HEK293 (cell line): Measurements from ENCODE around the gene SLC6A2.

Experiments
- CTCF ChIA-PET: fragments of 350-600 bp; formaldehyde crosslinking; extraction: SDS; loops from one replicate; lab custom pipeline; 2021; ENCODE audit warnings: antibody characterized with exemption; lab: Yijun Ruan, JAX
- POLR2A ChIA-PET: fragments of 300-600 bp; formaldehyde crosslinking; extraction: SDS; loops from one replicate; lab custom pipeline; 2020; ENCODE audit warnings: antibody characterized with exemption, inconsistent platforms; lab: Yijun Ruan, JAX
- H3K27ac ChIP-seq: fragments of 200-500 bp; sonication (Bioruptor generic); 2 replicates; pipeline ENCODE4 v1.5.1; 2014; ENCODE audit warnings: low read depth, low read length, control low read depth, inconsistent platforms; ENCODE audit errors: extremely low read depth
- H3K36me3 ChIP-seq, 2 experiments: fragments of 200-500 bp in 1 of 2; sonication (Bioruptor generic) in 1 of 2; 1 replicate in 1 of 2; 2 replicates in 1 of 2; pipeline ENCODE4 v1.5.1; 2014 to 2017; ENCODE audit warnings: inconsistent platforms in 2 of 2, low read length in 2 of 2; ENCODE audit not compliant: control insufficient read depth in 2 of 2, insufficient read depth in 1 of 2
- H3K4me1 ChIP-seq: fragments of 200-500 bp; sonication (Bioruptor generic); 2 replicates; pipeline ENCODE4 v1.5.1; 2014; ENCODE audit warnings: mild to moderate bottlenecking, low read length, inconsistent platforms; ENCODE audit not compliant: control insufficient read depth, insufficient read depth
- H3K4me3 ChIP-seq: 2 replicates; pipeline ENCODE4 v1.5.1; 2011; ENCODE audit warnings: low read depth, mild to moderate bottlenecking, control low read depth, low read length, moderate library complexity
- H3K9me3 ChIP-seq: fragments of 200-500 bp; sonication (Bioruptor generic); 2 replicates; pipeline ENCODE4 v1.5.1; 2014; ENCODE audit warnings: low read depth, low read length, inconsistent platforms; ENCODE audit not compliant: control insufficient read depth, insufficient read depth
- GLI2 ChIP-seq: fragments of 450-650 bp; formaldehyde crosslinking; IDR thresholded peaks from 2 replicates; pipeline ENCODE4; 2017; ENCODE audit warnings: missing biosample characterization, missing genetic modification characterization, low read depth, borderline replicate concordance
- GLI4 ChIP-seq: fragments of 450-650 bp; formaldehyde crosslinking; IDR thresholded peaks from 2 replicates; pipeline ENCODE4 v1.5.1; 2016; ENCODE audit warnings: missing biosample characterization, missing genetic modification characterization
- KLF10 ChIP-seq: fragments of 450-650 bp; IDR thresholded peaks from 2 replicates; pipeline ENCODE4 v1.5.1; 2018; ENCODE audit warnings: missing biosample characterization, mild to moderate bottlenecking, missing genetic modification characterization
- MZF1 ChIP-seq: fragments of 450-650 bp; formaldehyde crosslinking; IDR thresholded peaks from 2 replicates; pipeline ENCODE4 v1.5.1; 2017; ENCODE audit warnings: missing biosample characterization, missing genetic modification characterization, borderline replicate concordance
- PRDM2 ChIP-seq: fragments of 450-650 bp; formaldehyde crosslinking; IDR thresholded peaks from 2 replicates; pipeline ENCODE4 v1.5.1; 2016; ENCODE audit warnings: missing biosample characterization, missing genetic modification characterization, borderline replicate concordance
- TCF7L2 ChIP-seq: IDR thresholded peaks from 2 replicates; pipeline ENCODE4 v1.6.1; 2011; ENCODE audit warnings: low read depth, mild to moderate bottlenecking, inconsistent platforms, low read length, moderate library complexity, borderline replicate concordance
- ZBTB8A ChIP-seq: fragments of 450-650 bp; formaldehyde crosslinking; IDR thresholded peaks from 2 replicates; pipeline ENCODE4 v1.5.1; 2016; ENCODE audit warnings: missing biosample characterization, missing genetic modification characterization
- ZNF350 ChIP-seq: fragments of 450-650 bp; formaldehyde crosslinking; IDR thresholded peaks from 2 replicates; pipeline ENCODE4 v1.5.0; 2017; ENCODE audit warnings: missing biosample characterization, mild to moderate bottlenecking, missing genetic modification characterization
- ZNF394 ChIP-seq: fragments of 450-650 bp; formaldehyde crosslinking; IDR thresholded peaks from 2 replicates; pipeline ENCODE4 v1.5.1; 2016; ENCODE audit warnings: missing biosample characterization, missing genetic modification characterization, mild to moderate bottlenecking, moderate library complexity, borderline replicate concordance
- ZNF488 ChIP-seq: fragments of 450-650 bp; formaldehyde crosslinking; IDR thresholded peaks from 2 replicates; pipeline ENCODE4 v1.5.1; 2016; ENCODE audit warnings: missing biosample characterization, missing genetic modification characterization
- ZNF501 ChIP-seq: fragments of 450-650 bp; formaldehyde crosslinking; IDR thresholded peaks from 2 replicates; pipeline ENCODE4 v1.5.1; 2016; ENCODE audit warnings: missing biosample characterization, missing genetic modification characterization
- ZNF514 ChIP-seq: fragments of 450-650 bp; formaldehyde crosslinking; IDR thresholded peaks from 2 replicates; pipeline ENCODE4 v1.5.1; 2016; ENCODE audit warnings: missing biosample characterization, missing genetic modification characterization
- ZNF777 ChIP-seq: fragments of 450-650 bp; formaldehyde crosslinking; IDR thresholded peaks from 2 replicates; pipeline ENCODE4 v1.5.1; 2017; ENCODE audit warnings: missing biosample characterization, missing genetic modification characterization, borderline replicate concordance
- ZNF843 ChIP-seq: fragments of 450-650 bp; formaldehyde crosslinking; IDR thresholded peaks from 2 replicates; pipeline ENCODE4 v1.5.1; 2016; ENCODE audit warnings: missing biosample characterization, missing genetic modification characterization
- ZSCAN5A ChIP-seq: fragments of 450-650 bp; formaldehyde crosslinking; IDR thresholded peaks from 2 replicates; pipeline ENCODE4 v1.5.1; 2016; ENCODE audit warnings: missing biosample characterization, missing genetic modification characterization
- TF ChIP-seq, protein P1 (sequence below): fragments of 450-650 bp; formaldehyde crosslinking; IDR thresholded peaks from 2 replicates; pipeline ENCODE4 v1.5.1; 2016; ENCODE audit warnings: missing biosample characterization, missing genetic modification characterization
- TF ChIP-seq, protein P2 (sequence below): fragments of 450-650 bp; formaldehyde crosslinking; IDR thresholded peaks from 2 replicates; pipeline ENCODE4 v1.5.1; 2016; ENCODE audit warnings: missing biosample characterization, missing genetic modification characterization
- TF ChIP-seq, protein P3 (sequence below): fragments of 450-650 bp; formaldehyde crosslinking; IDR thresholded peaks from 2 replicates; pipeline ENCODE4 v1.5.1; 2016; ENCODE audit warnings: missing biosample characterization, missing genetic modification characterization

SLC6A2 gene

GRCh38 chr16:55660828-55661227, 5.0 kb downstream of the SLC6A2 start:
- Histone ChIP-seq H3K27ac (no peak overlapping the region), H3K4me3 (no peak overlapping the region), H3K4me1 (no peaks in the 10 kb centered on the region), H3K36me3 (no peaks in the 10 kb centered on the region), H3K9me3 (no peaks in the 10 kb centered on the region)
- ChIA-PET POLR2A (no interaction called here), CTCF (interaction anchor here (0.6 to 1.9 kb wide), 3 partner anchors 35 to 41 kb away, joined by 3 to 5 read pairs (median 3); no protein-coding TSS in a partner anchor)
- no peak for TF ChIP-seq ZNF394
- TF ChIP-seq ZBTB8A (tag by site-specific recombination): no peak
- TF ChIP-seq ZNF350 (tag by site-specific recombination): no peak
- no peak for TF ChIP-seq KLF10 (tag by site-specific recombination)
- TF ChIP-seq ZNF501 (tag by site-specific recombination): no peak
- TF ChIP-seq, protein P1, sequence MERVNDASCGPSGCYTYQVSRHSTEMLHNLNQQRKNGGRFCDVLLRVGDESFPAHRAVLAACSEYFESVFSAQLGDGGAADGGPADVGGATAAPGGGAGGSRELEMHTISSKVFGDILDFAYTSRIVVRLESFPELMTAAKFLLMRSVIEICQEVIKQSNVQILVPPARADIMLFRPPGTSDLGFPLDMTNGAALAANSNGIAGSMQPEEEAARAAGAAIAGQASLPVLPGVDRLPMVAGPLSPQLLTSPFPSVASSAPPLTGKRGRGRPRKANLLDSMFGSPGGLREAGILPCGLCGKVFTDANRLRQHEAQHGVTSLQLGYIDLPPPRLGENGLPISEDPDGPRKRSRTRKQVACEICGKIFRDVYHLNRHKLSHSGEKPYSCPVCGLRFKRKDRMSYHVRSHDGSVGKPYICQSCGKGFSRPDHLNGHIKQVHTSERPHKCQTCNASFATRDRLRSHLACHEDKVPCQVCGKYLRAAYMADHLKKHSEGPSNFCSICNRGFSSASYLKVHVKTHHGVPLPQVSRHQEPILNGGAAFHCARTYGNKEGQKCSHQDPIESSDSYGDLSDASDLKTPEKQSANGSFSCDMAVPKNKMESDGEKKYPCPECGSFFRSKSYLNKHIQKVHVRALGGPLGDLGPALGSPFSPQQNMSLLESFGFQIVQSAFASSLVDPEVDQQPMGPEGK: no peak
- no peak for TF ChIP-seq ZNF777 (tag by site-specific recombination)
- no peak for TF ChIP-seq GLI2 (tag by site-specific recombination)
- TF ChIP-seq, protein P2, sequence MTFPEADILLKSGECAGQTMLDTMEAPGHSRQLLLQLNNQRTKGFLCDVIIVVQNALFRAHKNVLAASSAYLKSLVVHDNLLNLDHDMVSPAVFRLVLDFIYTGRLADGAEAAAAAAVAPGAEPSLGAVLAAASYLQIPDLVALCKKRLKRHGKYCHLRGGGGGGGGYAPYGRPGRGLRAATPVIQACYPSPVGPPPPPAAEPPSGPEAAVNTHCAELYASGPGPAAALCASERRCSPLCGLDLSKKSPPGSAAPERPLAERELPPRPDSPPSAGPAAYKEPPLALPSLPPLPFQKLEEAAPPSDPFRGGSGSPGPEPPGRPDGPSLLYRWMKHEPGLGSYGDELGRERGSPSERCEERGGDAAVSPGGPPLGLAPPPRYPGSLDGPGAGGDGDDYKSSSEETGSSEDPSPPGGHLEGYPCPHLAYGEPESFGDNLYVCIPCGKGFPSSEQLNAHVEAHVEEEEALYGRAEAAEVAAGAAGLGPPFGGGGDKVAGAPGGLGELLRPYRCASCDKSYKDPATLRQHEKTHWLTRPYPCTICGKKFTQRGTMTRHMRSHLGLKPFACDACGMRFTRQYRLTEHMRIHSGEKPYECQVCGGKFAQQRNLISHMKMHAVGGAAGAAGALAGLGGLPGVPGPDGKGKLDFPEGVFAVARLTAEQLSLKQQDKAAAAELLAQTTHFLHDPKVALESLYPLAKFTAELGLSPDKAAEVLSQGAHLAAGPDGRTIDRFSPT: no peak
- TF ChIP-seq ZSCAN5A (tag by site-specific recombination): no peak

DNA sequence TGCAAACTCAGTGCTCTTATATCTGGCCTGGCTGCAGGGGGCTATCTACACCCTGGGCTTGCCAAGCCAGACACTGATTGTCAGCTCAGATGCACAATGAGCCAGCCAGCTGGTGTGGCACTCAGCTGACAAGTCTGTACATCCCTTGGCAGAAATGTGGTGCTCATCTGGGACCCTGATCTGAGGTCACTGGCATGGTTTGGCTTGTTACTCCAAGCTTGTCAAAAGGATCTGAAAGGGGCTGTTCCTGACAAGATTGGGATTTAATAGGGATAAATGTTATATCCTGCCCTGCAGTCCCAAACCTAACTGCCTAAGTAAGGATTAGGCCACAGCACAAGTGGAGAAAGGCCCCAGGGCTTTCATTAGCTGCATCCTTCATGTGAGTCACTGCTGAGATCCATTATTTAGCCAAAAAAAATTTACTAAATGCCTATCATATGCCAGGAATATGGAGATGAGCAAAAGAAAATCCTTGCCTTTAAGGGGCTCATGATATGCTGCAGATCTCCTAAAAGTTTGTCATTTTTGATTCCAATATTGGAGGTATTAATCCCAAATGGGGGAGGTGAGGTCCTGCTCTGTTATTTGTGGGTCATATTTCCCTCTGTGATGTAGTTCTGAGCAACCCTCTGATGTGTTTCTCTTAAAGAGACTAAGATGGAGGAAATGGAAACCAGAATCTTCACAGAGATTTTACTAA, 6.3 kb downstream of the SLC6A2 start:
- no peaks in the 10 kb centered on the region for H3K4me1 ChIP-seq
- no peaks in the 10 kb centered on the region for H3K9me3 ChIP-seq
- CTCF ChIA-PET: interaction anchor here (1.1 kb wide), 1 partner anchor 197 kb away, joined by 5 read pairs; no protein-coding TSS in a partner anchor
- POLR2A ChIA-PET: no interaction called here
- no peaks in the 10 kb centered on the region for H3K36me3 ChIP-seq
- no peak overlapping the region for H3K27ac ChIP-seq
- no peak overlapping the region for H3K4me3 ChIP-seq
- no peak for TF ChIP-seq GLI4 (tag by site-specific recombination)
- TF ChIP-seq MZF1 (tag by site-specific recombination): no peak
- no peak for TF ChIP-seq TCF7L2
- TF ChIP-seq ZNF514 (tag by site-specific recombination): no peak
- no peak for TF ChIP-seq PRDM2 (tag by site-specific recombination)
- no peak for TF ChIP-seq ZNF843 (tag by site-specific recombination)
- TF ChIP-seq, protein P3, sequence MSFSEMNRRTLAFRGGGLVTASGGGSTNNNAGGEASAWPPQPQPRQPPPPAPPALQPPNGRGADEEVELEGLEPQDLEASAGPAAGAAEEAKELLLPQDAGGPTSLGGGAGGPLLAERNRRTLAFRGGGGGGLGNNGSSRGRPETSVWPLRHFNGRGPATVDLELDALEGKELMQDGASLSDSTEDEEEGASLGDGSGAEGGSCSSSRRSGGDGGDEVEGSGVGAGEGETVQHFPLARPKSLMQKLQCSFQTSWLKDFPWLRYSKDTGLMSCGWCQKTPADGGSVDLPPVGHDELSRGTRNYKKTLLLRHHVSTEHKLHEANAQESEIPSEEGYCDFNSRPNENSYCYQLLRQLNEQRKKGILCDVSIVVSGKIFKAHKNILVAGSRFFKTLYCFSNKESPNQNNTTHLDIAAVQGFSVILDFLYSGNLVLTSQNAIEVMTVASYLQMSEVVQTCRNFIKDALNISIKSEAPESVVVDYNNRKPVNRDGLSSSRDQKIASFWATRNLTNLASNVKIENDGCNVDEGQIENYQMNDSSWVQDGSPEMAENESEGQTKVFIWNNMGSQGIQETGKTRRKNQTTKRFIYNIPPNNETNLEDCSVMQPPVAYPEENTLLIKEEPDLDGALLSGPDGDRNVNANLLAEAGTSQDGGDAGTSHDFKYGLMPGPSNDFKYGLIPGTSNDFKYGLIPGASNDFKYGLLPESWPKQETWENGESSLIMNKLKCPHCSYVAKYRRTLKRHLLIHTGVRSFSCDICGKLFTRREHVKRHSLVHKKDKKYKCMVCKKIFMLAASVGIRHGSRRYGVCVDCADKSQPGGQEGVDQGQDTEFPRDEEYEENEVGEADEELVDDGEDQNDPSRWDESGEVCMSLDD (tag by site-specific recombination): no peak
- TF ChIP-seq ZNF488: no peak
